SK-N-SH (cell line): ENCODE data around the gene MAP2K3. TPM values are rescaled to one million over a fixed set of nuclear protein-coding genes. Genes with fewer than 3 reads are reported as not detected.

Source experiments
- CTCF ChIA-PET: fragments of 300-600, 350-600 bp; formaldehyde crosslinking; extraction: SDS; loops from one replicate; lab custom pipeline; 2021; lab: Yijun Ruan, JAX
- POLR2A ChIA-PET: fragments of 350-600 bp; sonication (Branson Sonifier 250); formaldehyde crosslinking; extraction: SDS; loops from one replicate; lab custom pipeline; 2020; ENCODE audit warnings: antibody characterized with exemption, inconsistent platforms; lab: Yijun Ruan, JAX
- DNase-seq: peaks from one replicate; pipeline ENCODE4 v3.0.0; 2012
- H2AFZ ChIP-seq: fragments of 200-600 bp; sonication (generic); 2 replicates; pipeline ENCODE4 v1.8.1; 2016; ENCODE audit warnings: antibody characterized with exemption, mild to moderate bottlenecking, low read depth
- H3F3A ChIP-seq: fragments of 200-600 bp; sonication (generic); replicated peaks from 2 replicates; pipeline ENCODE3; 2016; ENCODE audit warnings: antibody characterized with exemption, mild to moderate bottlenecking; ENCODE audit not compliant: insufficient read depth
- H3K27ac ChIP-seq, 2 experiments: fragments of 200-500 bp in 1 of 2; fragments of 200-600 bp in 1 of 2; sonication (Bioruptor generic) in 1 of 2; sonication (generic), shearing (Covaris generic) in 1 of 2; 2 replicates each; pipeline versions ENCODE4 v1.5.1 to v1.6.1; 2014 to 2016; ENCODE audit warnings: low read depth in 2 of 2, inconsistent platforms in 1 of 2, low read length in 1 of 2, mild to moderate bottlenecking in 1 of 2, mixed read lengths in 1 of 2
- H3K27me3 ChIP-seq: fragments of 200-600 bp; sonication (generic), shearing (Covaris generic); 2 replicates; pipeline ENCODE4 v1.6.1; 2016; ENCODE audit warnings: mixed run types; ENCODE audit not compliant: insufficient read depth
- H3K36me3 ChIP-seq, 2 experiments: fragments of 200-500 bp in 1 of 2; fragments of 200-600 bp in 1 of 2; sonication (Bioruptor generic) in 1 of 2; sonication (generic) in 1 of 2; replicated peaks in 1 of 2; 2 replicates each; pipeline versions ENCODE3 to v1.5.1; 2014 to 2016; ENCODE audit warnings: low read length in 1 of 2, mild to moderate bottlenecking in 1 of 2; ENCODE audit not compliant: insufficient read depth in 2 of 2, control insufficient read depth in 1 of 2
- H3K4me1 ChIP-seq, 2 experiments: fragments of 200-500 bp in 1 of 2; fragments of 200-600 bp in 1 of 2; sonication (Bioruptor generic) in 1 of 2; sonication (generic), shearing (Covaris generic) in 1 of 2; 2 replicates each; pipeline versions ENCODE4 v1.5.1 to v1.6.1; 2014 to 2016; ENCODE audit warnings: low read depth in 1 of 2, low read length in 1 of 2, mixed run types in 1 of 2; ENCODE audit not compliant: insufficient read depth in 2 of 2, control insufficient read depth in 1 of 2
- H3K4me2 ChIP-seq: fragments of 200-600 bp; sonication (generic), shearing (Covaris generic); 2 replicates; pipeline ENCODE4 v1.6.1; 2017; ENCODE audit warnings: mixed run types
- H3K4me3 ChIP-seq, 2 experiments: fragments of 200-500 bp in 1 of 2; fragments of 200-600 bp in 1 of 2; sonication (Bioruptor generic) in 1 of 2; sonication (generic), shearing (Covaris generic) in 1 of 2; 2 replicates each; pipeline versions ENCODE4 v1.5.1 to v1.8.1; 2014 to 2016; ENCODE audit warnings: low read depth in 2 of 2, inconsistent platforms in 1 of 2, low read length in 1 of 2, mild to moderate bottlenecking in 1 of 2, mixed read lengths in 1 of 2, moderate library complexity in 1 of 2
- H3K79me2 ChIP-seq: fragments of 200-600 bp; sonication (generic); 2 replicates; pipeline ENCODE4 v1.8.1; 2017; ENCODE audit warnings: mild to moderate bottlenecking; ENCODE audit not compliant: insufficient read depth
- H3K9ac ChIP-seq: fragments of 200-600 bp; sonication (generic); 2 replicates; pipeline ENCODE4 v1.6.1; 2017; ENCODE audit warnings: mixed run types
- H3K9me2 ChIP-seq: fragments of 200-600 bp; sonication (generic); 2 replicates; pipeline ENCODE4 v1.6.1; 2017; ENCODE audit warnings: mixed run types
- H3K9me3 ChIP-seq: fragments of 200-600 bp; sonication (generic); 2 replicates; pipeline ENCODE4 v1.6.1; 2017; ENCODE audit warnings: mixed run types, mild to moderate bottlenecking, moderate library complexity
- H4K20me1 ChIP-seq: fragments of 200-600 bp; sonication (generic); 2 replicates; pipeline ENCODE4 v1.6.1; 2017; ENCODE audit warnings: mild to moderate bottlenecking, mixed run types; ENCODE audit not compliant: insufficient read depth
- EZH2phosphoT487 ChIP-seq: fragments of 200-600 bp; sonication (generic); IDR thresholded peaks from 2 replicates; pipeline ENCODE4 v1.6.1; 2017; ENCODE audit warnings: low read depth, mixed run types, mild to moderate bottlenecking, antibody characterized with exemption, moderate library complexity, borderline replicate concordance
- FOXM1 ChIP-seq: IDR thresholded peaks from 2 replicates; pipeline ENCODE4 v1.4.0; 2012; ENCODE audit warnings: low read depth, mild to moderate bottlenecking
- RAD21 ChIP-seq: IDR thresholded peaks from 2 replicates; pipeline ENCODE4 v1.6.1; 2012; ENCODE audit warnings: mild to moderate bottlenecking, low read length
- WGBS: methylation state at CpG from one replicate; pipeline ENCODE4 v1.1.6; 2017; ENCODE audit warnings: low lambda C conversion rate; 5-methylcytosine and 5-hydroxymethylcytosine counted together
- polyA plus RNA-seq, 3 experiments: library from polyadenylated mRNA; depleted of rRNA; stranded (reverse); fragments of >200 nt; gene quantifications; 2 replicates each; pipeline ENCODE4 v1.2.3, GENCODE V29; 2012
- TF ChIP-seq, protein P1 (sequence below): IDR thresholded peaks from 2 replicates; pipeline ENCODE4; 2012
- TF ChIP-seq, protein P2 (sequence below): fragments of 200-600 bp; sonication (generic); IDR thresholded peaks from 2 replicates; pipeline ENCODE4 v1.6.1; 2017; ENCODE audit warnings: antibody characterized with exemption, mild to moderate bottlenecking, moderate library complexity

MAP2K3 gene
- polyA plus RNA-seq, 1 of the 3 experiments (the other 2 are of a cell fraction) = 30.0 TPM

DNA sequence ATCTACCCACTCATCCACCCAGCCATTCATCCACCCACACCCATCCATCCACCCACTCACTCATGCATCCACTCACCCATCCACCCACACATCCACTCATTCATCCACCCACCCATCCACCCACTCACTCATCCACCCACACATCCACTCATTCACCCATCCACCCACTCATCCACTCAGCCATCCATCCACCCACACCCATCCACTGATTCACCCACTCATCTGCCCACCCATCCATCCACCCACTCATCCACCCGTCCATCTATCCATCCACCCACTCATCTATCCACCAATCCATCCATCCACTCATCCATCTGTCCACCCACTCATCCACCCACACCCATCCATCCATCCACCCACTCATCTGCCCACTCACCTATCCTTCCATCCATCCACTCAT lies 48.6 kb upstream of the MAP2K3 start:
- Histone ChIP-seq H3K4me3 (no peak overlapping the region), H3K79me2 (no peaks in the 10 kb centered on the region), H3K4me1 (no peaks in the 10 kb centered on the region), H2AFZ (no peak overlapping the region), H3K36me3 (no peaks in the 10 kb centered on the region), H3K4me2 (no peak overlapping the region), H4K20me1 (no peaks in the 10 kb centered on the region), H3K9me2 (no peaks in the 10 kb centered on the region), H3F3A (no peaks in the 10 kb centered on the region), H3K27me3 (no peaks in the 10 kb centered on the region), H3K9ac (no peak overlapping the region), H3K27ac (no peak overlapping the region), H3K9me3 (no peaks in the 10 kb centered on the region)
- ChIA-PET POLR2A (no interaction called here), CTCF (interaction anchor here (1.7 kb wide), 1 partner anchor 12 kb away, joined by 3 read pairs; no protein-coding TSS in a partner anchor)
- no peak for DNase-seq
- TF ChIP-seq FOXM1 = no peak
- TF ChIP-seq EZH2phosphoT487 = no peak
- TF ChIP-seq, protein P1, sequence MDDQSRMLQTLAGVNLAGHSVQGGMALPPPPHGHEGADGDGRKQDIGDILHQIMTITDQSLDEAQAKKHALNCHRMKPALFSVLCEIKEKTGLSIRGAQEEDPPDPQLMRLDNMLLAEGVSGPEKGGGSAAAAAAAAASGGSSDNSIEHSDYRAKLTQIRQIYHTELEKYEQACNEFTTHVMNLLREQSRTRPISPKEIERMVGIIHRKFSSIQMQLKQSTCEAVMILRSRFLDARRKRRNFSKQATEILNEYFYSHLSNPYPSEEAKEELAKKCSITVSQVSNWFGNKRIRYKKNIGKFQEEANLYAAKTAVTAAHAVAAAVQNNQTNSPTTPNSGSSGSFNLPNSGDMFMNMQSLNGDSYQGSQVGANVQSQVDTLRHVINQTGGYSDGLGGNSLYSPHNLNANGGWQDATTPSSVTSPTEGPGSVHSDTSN = no peak
- WGBS = 50% methylated on average over 1 of the region's 1 CpG

DNA sequence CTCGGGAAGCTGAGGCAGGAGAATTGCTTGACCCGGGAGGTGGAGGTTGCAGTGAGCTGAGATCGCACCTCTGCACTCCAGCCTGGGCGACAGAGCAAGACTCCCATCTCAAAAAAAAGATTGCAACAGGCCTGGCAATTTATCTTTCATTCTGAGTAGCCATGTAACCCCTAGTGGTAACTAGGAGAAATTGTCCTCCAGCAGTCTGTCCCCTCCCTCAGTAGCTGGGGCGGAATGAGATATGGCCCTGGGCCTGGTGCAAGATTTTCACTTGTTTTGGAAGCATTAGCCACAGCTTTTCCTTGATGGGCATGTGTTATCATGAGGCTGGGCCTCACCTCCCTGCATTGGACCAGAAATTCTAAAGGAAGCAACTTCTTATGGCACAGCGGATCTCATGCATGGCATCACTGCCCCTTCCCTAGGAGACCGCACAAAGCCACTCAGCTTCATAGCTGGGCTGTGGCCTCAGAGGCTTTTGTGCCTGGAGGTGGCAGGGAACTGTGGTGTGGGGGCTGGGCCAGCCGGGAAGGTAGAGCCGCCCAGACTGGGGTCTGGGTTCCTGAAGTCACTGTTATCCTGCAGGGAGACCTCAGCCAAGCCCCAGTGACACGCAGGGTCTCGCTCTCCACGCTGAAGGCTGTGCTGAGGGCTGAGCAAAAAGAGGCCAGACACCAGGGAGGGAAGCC lies 44.7 kb upstream of the MAP2K3 start:
- Histone ChIP-seq H3K9ac (no peak overlapping the region), H3K79me2 (no peaks in the 10 kb centered on the region), H3K9me2 (no peaks in the 10 kb centered on the region), H3K4me3 (no peak overlapping the region), H3K27me3 (no peaks in the 10 kb centered on the region), H3K4me2 (no peak overlapping the region), H2AFZ (no peak overlapping the region), H3K27ac (no peak overlapping the region), H3K36me3 (no peaks in the 10 kb centered on the region), H3K9me3 (no peaks in the 10 kb centered on the region), H4K20me1 (no peaks in the 10 kb centered on the region), H3F3A (no peaks in the 10 kb centered on the region), H3K4me1 (no peaks in the 10 kb centered on the region; a peak in 1 of 4 replicates)
- DNase-seq = peak; percentile 74
- WGBS = 86% methylated on average over 10 of the region's 12 CpGs
- ChIA-PET POLR2A (interaction anchor here (0.9 kb wide), 1 partner anchor 11 kb away, joined by 3 read pairs; no protein-coding TSS in a partner anchor), CTCF (interaction anchor here (0.7 to 2.4 kb wide), 12 partner anchors 9 to 273 kb away, joined by 3 to 9 read pairs (median 4); no protein-coding TSS in a partner anchor)
- TF ChIP-seq RAD21 (peak; percentile 43), EZH2phosphoT487 (no peak)
- TF ChIP-seq, protein P2, sequence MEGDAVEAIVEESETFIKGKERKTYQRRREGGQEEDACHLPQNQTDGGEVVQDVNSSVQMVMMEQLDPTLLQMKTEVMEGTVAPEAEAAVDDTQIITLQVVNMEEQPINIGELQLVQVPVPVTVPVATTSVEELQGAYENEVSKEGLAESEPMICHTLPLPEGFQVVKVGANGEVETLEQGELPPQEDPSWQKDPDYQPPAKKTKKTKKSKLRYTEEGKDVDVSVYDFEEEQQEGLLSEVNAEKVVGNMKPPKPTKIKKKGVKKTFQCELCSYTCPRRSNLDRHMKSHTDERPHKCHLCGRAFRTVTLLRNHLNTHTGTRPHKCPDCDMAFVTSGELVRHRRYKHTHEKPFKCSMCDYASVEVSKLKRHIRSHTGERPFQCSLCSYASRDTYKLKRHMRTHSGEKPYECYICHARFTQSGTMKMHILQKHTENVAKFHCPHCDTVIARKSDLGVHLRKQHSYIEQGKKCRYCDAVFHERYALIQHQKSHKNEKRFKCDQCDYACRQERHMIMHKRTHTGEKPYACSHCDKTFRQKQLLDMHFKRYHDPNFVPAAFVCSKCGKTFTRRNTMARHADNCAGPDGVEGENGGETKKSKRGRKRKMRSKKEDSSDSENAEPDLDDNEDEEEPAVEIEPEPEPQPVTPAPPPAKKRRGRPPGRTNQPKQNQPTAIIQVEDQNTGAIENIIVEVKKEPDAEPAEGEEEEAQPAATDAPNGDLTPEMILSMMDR = peak; percentile 57
